ENCODE results near the gene VN1R5. TPM values are rescaled to one million over a fixed set of nuclear protein-coding genes. Genes with fewer than 3 reads are reported as not detected.

The VN1R5 gene
- total and polyA plus RNA-seq, 9 of the 15 experiments (the other 6 are each of a cell fraction or from before 2014, with no cell fraction given): not detected

- no peak for TF ChIP-seq ZNF76 (CRISPR knock-in tag; IDR thresholded peaks at IDR 0.05; ENCODE audit: borderline replicate concordance)
- no peak for TF ChIP-seq BRF2 (IDR thresholded peaks at IDR 0.05; ENCODE audit: borderline replicate concordance, insufficient read depth, insufficient read length)
- TF ChIP-seq USF2 (CRISPR knock-in tag; IDR thresholded peaks at IDR 0.05): no peak
- no peak for TF ChIP-seq ZNF780A (CRISPR knock-in tag; IDR thresholded peaks at IDR 0.05)
- TF ChIP-seq HIVEP1 (CRISPR knock-in tag; IDR thresholded peaks at IDR 0.05): no peak
- TF ChIP-seq, protein P1, sequence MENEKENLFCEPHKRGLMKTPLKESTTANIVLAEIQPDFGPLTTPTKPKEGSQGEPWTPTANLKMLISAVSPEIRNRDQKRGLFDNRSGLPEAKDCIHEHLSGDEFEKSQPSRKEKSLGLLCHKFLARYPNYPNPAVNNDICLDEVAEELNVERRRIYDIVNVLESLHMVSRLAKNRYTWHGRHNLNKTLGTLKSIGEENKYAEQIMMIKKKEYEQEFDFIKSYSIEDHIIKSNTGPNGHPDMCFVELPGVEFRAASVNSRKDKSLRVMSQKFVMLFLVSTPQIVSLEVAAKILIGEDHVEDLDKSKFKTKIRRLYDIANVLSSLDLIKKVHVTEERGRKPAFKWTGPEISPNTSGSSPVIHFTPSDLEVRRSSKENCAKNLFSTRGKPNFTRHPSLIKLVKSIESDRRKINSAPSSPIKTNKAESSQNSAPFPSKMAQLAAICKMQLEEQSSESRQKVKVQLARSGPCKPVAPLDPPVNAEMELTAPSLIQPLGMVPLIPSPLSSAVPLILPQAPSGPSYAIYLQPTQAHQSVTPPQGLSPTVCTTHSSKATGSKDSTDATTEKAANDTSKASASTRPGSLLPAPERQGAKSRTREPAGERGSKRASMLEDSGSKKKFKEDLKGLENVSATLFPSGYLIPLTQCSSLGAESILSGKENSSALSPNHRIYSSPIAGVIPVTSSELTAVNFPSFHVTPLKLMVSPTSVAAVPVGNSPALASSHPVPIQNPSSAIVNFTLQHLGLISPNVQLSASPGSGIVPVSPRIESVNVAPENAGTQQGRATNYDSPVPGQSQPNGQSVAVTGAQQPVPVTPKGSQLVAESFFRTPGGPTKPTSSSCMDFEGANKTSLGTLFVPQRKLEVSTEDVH (IDR thresholded peaks at IDR 0.05; ENCODE audit: low read depth, partially characterized antibody): no peak
- no peak for TF ChIP-seq SMARCA5 (IDR thresholded peaks at IDR 0.05)
- TF ChIP-seq SMAD3 (CRISPR knock-in tag; conservative IDR thresholded peaks at IDR 0.05): no peak
- TF ChIP-seq ZBTB12 (CRISPR knock-in tag; IDR thresholded peaks at IDR 0.05): peak; percentile 63
- TF ChIP-seq CC2D1A (IDR thresholded peaks at IDR 0.05): peak; percentile 80; the same call in 1 of the 2 replicates
- TF ChIP-seq HBP1 (CRISPR knock-in tag; IDR thresholded peaks at IDR 0.05): 0 out of 2 replicates have a peak, but pooled peaks have one; percentile 30
- TF ChIP-seq EWSR1 (IDR thresholded peaks at IDR 0.05; ENCODE audit: borderline replicate concordance, low read depth, partially characterized antibody): no peak
- TF ChIP-seq ZNF146 (CRISPR knock-in tag; IDR thresholded peaks at IDR 0.05; ENCODE audit: unreplicated experiment): no peak
- no peak for TF ChIP-seq ZNF3 (CRISPR knock-in tag; IDR thresholded peaks at IDR 0.05)
- no peak for TF ChIP-seq TEAD2 (tag; IDR thresholded peaks at IDR 0.05)
- no peak for TF ChIP-seq ZKSCAN1 (IDR thresholded peaks at IDR 0.05; ENCODE audit: low read depth, low read length)
- no peak for TF ChIP-seq THRA (IDR thresholded peaks at IDR 0.05)
These were observed 45.3 kb upstream of the VN1R5 start (continued) for GRCh38 chr1:247210376-247211117.

Data from K562 (cell line).